KBM-7 (cell line): Measurements from ENCODE around the gene MPZL2.

ENCODE experiments used
- DNase-seq: peaks from one replicate; pipeline ENCODE4 v3.0.0-alpha.2; 2015
- in situ Hi-C: fragments of 300-500 bp; cut with MboI; formaldehyde crosslinking; loops from 2 replicates; pipeline ENCODE4 v1.14.3; 2020; ENCODE audit warnings: low sequenced_read_pairs, low pct_unique_long_range_greater_than_20kb, mixed read lengths

Gene MPZL2

DNA sequence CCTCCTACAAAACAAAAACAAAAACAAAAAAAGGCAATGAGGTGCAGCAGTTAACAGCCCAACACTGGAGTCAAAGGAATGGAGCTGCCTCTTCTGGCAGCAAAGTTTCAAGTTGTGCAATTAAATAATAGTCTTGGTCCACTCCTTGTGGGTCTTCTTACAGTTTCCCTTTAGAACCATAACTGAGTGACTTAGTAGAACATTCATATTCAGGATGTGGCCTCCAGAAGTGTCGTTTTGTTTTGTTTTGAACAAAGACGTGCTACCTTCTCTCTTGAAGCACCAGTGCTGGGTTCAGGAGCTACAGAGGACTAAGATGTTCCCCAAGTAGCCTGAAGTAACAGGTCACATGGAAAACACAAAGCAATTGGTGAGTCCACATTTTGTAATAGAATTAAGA, 37.3 kb downstream of the MPZL2 start:
- in situ Hi-C loops, result no loop called here

DNA sequence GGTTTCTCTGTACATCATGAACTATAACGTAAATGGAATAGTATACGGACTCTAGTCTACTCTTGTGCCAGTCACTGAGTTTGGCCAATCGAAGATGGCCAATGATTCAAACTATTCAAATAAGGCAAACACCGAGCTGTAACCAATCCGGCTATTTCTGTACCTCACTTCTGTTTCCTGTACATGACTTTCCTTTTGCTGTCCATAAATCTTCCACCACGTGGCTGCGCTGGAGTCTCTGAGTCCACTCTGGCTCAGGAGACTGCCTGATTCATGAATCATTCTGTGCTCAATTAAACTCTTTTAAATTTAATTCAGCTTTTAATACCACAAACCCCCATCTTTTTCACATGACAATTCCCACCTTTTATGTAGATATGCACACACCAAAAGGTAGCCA, 37.8 kb downstream of the MPZL2 start:
- DNase-seq, result peak; percentile 63
- in situ Hi-C loops, result no loop called here

More for the DNA sequence above, 37.3 kb downstream of the MPZL2 start:
- no peak for DNase-seq

DNA sequence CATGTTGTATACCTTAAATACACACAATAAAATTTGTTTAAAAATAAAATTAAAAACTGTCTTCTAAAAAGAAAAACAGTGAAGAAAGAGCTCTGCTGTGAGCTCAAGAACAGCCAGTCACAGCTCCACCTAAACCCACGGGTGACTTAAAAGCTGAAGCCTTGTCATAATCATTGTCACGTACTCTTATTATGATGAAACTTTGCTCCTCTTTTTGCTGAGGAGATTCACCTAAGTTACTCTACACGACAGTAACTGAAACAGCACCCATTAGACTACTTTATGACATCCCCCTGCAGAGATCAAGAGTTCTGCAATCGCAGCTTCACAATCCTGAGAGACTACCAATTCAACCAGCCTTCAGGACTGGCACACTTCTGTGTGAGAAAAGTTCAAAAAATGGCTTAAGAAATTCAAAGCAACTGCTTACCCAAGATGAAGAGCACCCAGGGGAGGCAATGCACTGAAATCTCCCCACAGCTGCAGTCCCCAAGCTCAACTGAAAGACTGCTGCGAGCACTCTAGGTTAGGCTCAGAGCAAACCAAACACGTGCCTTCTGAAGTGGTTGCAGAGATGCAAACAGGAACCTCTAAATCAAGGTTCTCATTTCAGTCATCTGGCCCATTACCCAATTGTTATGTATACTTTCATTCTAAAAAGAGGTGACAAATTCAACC, 39.4 kb downstream of the MPZL2 start, which contains the start of gene JAML:
TSS of gene JAML (minus strand) at position 501 of the 678 bp plus-strand sequence. CDS start 10,145 bp downstream, outside the sequence.
- no peak for DNase-seq
- in situ Hi-C loops, result no loop called here

DNA sequence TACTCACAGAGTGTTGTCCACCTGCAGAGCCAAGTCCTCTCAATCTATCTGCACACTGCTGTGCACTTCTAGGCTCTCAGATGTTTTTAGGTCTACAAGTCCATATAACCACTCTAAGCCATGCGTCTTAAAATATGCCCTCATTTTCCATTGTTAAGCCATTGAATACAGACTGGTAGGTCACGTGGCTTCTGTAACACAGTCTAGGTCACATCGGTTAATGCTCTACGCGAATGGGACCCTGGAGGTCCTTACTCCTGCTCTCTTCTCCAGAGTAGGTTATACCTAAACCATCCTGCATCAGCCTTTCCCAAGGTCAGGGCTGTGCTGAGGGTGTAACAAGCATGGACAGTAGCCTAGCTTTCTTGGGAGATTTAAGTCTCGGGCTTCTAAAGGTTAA, 40.1 kb downstream of the MPZL2 start:
- no peak for DNase-seq
- in situ Hi-C loops, result no loop called here

DNA sequence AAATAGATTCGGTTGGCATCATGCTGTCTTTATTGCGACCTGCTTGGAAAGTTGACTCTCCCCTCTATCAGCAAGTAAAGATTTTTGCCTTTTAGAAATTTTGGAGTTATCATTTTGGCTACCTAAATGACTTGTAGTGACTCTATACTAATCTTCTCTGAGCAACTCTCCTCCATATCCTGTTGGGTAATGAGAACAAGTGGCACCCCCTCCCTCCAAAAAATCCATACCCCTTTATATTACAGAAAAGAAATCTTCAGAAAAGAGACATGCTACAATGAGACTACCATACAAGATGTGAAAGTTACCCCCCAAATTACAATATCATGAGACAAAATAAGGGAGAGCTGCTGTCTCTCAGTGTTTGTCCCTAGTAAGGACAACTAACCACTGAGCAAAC, 40.5 kb downstream of the MPZL2 start:
- no peak for DNase-seq
- in situ Hi-C loops, result no loop called here

DNA sequence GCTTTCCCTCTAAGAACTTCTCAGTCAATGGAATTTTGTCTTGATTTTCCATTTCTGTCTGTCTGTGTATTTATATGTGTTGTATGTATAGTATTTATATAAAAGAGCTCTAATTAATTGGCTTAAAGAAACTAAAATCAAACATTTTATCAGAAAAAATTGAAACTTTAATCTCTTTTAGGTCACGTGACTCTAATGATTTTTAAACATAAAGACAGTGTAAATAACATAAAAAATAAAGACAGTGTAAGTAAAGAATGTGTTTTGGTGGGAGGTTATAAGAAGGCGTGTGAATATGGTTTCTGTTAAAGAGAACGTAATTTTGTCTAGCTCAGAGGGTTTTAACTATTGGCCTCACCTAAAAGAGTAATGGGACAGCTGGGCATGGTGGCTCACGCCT, 41.7 kb downstream of the MPZL2 start:
- in situ Hi-C loops, result no loop called here
- DNase-seq, result no peak

DNA sequence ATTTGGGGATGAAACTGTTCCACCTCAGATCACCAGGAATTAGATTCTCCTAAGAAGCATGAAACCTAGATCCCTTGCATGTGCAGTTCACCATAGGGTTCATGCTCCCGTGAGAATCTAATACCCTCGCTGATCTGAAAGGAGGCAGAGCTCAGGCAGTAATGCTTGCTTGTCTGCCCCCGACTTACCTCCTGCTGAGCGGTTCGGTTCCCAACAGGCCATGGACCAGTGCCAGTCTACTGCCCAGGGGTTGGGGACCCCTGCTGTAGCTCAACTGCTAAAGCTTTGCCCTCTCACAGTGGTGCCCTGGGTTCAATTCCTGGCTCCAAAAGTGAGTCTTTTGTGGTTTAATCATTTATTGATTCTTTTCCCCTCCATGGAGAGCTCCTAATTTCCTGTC, 42.7 kb downstream of the MPZL2 start:
- in situ Hi-C loops, result no loop called here
- no peak for DNase-seq

DNA sequence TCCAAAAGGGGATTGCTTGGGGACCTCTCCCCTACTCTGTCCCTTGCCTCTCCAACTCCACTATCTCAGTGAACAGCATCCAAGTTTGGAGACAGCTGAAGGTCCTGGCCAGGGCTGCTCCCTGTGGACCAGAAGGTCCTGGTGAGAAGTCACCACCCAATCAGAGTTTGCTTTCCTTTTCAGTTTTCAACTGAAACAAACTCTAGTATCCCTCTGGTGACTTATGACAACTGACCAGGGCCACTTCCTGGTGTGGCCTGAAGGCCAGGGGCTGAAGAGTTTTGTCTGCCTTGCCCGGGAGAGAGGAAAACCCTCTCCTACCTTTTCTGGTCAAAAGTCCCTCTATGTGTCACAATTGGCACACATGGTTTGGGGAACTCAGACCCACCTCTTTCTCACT, 44.4 kb downstream of the MPZL2 start:
- no peak for DNase-seq
- in situ Hi-C loops, result no loop called here

DNA sequence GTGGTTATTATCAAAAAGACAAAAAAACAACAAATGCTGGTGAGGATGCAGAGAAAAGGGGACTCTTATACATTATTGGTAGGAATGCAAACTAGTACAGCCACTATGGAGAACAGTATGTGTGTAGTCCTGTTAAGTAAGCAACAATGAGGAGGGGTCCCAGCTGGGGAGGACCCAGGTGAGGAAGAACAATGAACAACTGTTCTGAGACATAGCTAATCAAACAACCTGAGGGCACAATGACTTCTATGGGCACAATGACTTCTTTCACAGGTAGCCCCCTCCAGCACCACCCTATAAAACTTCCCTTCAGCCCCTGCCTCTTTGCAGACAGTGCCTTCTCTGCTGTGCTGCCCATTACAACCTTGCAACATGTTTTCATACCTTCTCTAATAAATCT, 44.9 kb downstream of the MPZL2 start:
- no peak for DNase-seq
- in situ Hi-C loops, result no loop called here

DNA sequence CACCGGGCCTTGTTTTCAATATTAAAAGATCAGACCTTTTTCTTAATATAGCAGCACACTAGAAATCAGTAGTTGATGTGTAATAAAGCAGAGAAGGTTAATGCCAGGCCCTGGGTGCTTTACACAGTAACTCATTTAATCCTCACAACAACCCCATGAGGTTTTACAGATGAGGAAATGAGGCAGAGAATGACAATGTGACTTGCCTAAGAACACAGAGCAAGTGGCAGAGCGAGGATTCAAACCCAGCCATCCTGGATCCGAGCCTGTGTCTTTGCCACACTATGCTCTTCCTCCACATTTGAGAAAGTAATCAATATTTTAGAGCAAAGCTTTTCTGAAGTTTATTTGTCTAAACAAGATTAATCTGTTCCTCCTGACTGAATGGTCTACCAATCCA, 46.5 kb downstream of the MPZL2 start:
- no peak for DNase-seq
- in situ Hi-C loops, result no loop called here

DNA sequence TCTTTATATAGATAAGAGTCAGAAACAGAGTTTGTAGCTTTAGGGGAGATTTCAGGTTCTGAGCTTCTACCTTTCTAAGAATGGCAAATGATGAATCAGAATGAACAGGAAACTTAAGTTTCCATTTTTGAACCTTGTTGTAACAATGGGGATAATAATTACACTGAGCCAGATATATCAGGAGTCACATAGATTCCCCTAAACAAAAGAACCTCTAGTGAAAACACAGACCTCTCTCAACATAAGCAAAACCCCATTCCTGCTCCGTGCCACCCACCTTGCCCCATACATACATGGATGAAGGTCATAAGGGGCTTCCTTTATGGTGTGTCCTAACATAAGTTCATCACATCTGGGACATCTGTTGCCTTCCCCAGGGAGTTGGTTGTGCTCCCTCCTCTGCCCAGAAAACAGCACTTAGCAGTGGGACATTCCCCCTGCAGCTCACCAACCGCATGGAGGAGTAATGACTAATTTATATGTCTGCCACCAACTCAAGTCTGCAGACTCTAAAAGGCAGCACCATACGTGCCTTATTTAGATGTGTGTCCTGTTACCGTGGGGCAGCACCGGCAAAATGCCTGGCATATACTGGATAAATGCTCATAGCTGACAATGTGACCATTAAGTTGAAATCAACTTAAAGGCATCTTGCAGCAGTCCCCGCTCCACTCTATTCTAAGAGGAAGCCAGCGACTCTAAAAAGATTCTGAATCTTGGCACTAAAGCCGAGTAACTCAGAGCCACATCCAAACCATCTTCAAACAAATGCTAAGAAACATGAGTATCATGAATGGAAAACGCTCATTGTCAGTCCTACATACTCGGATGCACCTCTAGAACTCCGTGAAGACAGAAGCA, 47.2 kb downstream of the MPZL2 start:
- DNase-seq, result no peak
- in situ Hi-C loops, result no loop called here

DNA sequence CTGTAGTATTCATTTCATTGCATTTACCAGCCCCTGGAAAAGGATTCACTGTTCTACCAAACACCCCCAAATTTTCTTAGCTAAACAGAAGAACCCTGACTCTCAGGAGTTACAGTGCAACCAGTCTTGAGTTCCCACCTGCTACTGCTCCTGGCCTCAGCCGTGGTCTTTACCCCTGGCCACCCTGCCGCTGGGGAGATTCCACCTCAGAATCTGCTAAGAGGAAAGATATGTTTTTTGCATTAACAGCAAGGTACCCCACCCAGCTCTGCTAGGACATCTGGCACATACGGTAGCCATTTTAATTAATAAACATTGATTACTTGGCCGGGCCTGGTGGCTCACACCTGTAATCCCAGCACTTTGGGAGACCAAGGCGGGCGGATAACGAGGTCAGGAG, 48.3 kb downstream of the MPZL2 start:
- no peak for DNase-seq
- in situ Hi-C loops, result no loop called here

DNA sequence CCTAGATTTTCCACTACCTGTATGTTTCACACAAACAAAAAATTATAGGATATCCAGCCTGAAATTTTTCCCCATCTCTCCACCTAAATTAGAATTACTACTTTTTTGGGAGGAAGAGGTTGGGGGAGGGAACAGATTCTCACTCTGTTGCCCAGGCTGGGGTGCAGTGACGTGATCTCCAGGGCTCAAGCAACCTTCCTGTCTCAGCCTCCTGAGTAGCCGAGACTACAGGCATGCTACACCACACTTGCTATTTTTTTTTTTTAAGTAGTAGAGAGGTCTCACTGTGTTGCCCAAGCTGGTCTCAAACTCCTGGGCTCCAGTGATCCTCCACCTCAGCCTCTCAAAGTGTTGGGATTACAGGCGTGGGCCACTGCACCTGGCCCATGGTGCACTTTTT, 48.8 kb downstream of the MPZL2 start:
- in situ Hi-C loops, result no loop called here
- DNase-seq, result no peak

DNA sequence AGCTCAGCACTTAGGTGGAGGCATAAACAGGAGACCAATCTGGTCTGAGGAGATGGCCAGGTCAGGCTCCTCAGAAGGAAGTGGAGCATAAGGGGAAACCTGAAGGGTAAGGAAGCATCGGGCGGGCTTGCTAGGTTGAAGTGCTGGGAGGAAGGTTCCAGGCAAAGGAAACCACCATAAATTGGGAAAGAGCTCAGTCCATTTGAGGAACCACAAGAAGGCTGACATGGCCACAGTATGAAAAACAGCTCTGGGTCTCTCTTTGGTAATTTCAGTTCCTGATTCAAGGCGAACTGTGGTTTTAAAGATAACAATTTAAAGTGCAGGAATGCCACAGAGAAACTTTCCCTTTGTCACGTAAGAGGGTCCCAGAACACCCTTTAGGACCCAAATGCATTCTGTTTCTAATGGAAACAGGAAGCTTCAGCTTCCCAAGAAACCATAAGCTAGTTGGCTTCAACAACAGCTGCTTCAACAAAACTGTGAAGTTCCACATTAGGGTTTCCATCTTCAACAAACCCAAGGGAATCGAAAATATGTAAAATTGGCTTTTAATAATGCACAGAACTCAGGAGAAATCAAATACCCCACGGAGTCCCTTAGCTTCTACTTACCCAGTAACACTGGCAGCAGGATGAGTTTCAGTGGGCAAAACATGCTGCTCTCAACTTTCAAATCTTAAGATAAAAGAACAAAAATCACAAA, 49.7 kb downstream of the MPZL2 start:
- in situ Hi-C loops, result no loop called here
- peak; percentile 92 for DNase-seq

DNA sequence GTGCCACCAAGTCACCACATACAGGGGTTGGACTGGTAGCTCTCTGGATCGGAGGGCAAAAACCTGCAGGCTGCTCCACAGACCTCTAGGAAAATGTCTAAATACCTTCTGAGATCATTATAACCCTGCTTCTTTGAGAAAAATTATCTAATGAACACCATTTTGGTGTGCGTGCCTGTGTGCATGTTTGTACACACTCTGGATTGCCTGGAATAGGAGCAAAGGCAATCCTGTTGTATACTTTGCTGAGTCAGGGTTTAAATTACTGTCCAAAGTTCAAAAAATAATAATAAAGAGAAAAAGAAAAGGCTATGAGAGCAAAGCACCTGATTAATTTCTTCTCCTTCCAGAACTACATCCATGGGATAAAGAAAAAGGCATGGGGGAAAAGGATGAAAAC, 50.3 kb downstream of the MPZL2 start:
- in situ Hi-C loops, result no loop called here
- DNase-seq, result no peak

DNA sequence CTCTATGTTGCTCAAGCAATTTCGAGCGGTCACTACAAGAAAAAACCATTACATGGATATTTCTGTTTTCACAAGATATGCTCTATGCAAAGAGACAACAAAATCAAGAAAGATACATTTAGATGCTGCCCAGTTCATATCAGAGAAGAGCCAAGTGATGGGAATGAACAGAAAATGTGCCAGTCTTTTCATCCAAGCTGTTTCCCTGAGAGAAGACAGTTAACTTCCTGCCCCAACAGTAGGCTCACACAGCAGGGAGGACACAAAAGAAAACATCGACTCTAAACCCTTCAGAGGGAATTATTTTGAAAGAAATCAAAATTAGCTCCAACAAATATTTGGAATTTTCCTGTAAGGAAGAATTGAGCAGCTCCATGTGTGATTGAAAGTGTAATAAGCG, 50.9 kb downstream of the MPZL2 start:
- DNase-seq, result no peak
- in situ Hi-C loops, result no loop called here

DNA sequence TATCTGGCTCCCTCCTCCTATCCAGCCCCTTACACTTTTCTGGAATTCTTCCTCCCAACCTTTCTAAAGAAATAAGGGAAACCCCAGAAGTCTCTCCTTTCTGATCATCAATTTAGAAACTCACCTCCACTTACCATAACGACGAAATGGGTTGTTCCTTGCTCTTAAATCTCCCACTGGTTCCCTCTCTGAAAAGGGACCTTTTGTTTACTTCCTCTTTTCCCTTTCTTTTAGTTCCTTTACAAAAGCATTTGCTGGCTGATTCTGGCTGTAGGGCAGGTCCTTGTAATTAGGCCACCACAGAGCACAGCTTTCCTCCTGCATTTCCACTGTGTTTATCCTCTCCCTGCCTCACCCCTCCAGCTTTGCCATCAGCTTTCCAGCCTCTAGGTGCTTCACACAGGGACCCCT, 51.3 kb downstream of the MPZL2 start:
- in situ Hi-C loops, result no loop called here
- DNase-seq, result peak; percentile 85

DNA sequence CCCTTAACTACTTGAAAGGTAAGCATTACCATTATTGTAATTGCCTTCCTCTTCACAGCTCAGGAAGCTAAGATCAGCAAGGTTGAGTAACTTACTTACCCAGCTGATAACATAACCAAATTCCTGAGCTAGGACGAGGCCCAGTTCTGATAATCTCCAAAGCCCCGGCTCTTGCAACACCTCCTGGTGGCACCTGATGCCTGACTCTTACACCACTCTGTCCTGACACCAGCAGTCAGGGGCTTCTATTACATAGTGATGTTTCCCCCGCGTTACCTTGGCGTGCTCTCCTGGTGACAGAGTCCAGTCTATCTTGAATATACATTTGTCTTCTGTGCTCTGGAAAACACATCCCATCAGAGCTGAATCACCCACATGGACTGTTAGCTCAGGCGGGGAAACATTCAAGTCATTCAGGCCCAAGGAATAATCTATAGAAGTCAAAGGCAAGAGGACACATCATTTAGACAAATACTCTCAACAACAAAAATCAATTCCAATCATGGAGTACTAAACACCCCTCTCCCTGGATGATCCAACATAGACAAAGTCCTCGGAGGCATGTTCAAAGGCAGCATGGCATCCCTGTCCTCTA, 51.9 kb downstream of the MPZL2 start:
- DNase-seq, result peak; percentile 56
- in situ Hi-C loops, result no loop called here

DNA sequence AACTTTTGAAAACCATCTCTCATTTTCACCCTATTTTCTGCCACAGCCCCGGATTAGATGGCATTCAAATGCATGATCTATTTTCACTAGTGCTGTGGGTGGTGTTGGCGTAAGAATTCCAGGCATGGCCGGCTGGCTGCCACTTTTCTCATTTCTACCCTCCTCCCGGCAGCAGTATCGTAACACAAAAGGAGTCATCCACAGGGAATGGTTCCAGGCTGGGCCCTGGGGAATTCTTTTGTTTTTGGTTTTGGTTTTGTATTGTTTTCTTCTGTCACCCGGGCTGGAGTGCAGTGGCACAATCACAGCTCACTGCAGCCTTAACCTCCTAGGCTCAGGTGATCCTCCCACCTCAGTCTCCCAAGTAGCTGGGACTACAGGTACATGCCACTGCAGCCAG, 53.1 kb downstream of the MPZL2 start:
- no peak for DNase-seq
- in situ Hi-C loops, result no loop called here

DNA sequence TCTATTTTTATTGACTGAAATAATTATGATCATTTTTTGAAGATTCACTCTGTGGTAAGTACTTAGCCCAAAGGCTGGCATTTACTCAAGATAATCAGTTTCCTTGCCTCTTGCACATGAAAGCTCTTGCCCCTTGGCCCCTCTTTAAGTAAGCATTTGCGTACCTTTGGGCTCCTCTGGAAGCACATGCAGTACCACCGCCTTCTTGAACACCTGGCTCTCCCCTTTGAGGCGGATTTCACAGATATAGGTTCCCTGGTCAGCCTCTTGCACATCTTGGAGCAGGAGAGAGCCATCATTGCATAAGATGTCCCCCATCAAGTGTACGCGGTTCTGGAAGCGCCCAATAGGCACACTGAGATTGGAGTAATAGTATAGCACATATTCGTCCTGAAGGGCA, 53.8 kb downstream of the MPZL2 start:
- DNase-seq, result no peak
- in situ Hi-C loops, result no loop called here
